Eye (tissue), 1 donor: ENCODE measurements around the gene DGCR6L.
A peak's percentile ranks its signal among the peaks of the same experiment; 100 is the strongest.
"Not testable (repeated sequence)": the region's sequence is repeated elsewhere in the genome, so short reads cannot be mapped to it uniquely, and the experiment has no call there.

ENCODE experiments used
- DNase-seq: peaks from one replicate; pipeline ENCODE4 v3.0.0-alpha.2; 2015

The DGCR6L gene

DNA sequence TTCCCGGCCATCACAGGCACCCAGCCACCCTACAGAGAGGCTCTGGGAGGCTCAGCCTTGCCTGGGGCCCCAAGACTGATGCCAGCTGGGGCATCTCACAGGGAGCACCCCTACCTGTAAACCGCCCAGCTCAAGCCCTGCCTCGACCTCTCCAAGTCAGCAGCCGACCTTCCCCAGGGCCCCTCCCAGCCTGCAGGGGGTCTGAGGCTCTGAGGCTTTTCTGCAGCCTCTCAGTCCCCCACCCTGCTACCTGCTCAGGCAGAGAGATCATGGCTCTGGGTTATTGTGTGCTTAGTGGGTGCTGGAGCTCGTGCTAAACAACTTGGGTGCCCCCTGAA, 28.6 kb downstream of the DGCR6L start:
- no peak for DNase-seq

DNA sequence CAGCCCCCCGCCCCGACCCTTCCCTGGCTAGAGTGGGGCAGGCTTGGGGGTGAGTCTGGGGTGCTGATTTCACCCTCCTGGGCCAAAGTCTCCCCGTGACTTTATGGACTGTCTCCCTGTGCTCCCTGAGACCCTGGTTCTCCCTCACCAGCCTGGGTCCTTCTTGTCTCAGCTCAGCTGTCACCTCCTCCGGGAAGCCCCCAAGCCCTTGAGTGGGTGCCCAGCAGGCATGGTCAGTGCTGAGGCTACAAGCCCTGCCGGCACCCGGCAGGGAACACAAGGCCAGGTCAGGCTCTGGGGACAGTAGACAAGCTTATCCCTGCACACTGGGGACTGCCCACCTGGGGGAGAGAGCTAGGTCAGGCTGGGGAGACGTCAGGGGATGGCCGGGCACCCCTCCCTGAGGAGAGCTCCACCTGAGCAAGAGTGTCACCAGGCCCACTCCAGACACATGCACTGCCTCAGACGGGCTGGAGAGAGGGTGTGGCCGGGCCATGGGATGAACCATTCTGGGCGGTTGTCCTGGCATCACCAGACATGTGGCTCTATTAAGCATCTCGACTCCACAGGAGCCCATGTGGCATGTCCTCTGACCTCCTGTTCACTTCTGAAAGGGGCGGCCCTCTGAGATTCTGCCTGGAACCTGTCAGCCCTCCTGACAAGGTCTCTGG, 29.1 kb downstream of the DGCR6L start:
- no peak for DNase-seq

DNA sequence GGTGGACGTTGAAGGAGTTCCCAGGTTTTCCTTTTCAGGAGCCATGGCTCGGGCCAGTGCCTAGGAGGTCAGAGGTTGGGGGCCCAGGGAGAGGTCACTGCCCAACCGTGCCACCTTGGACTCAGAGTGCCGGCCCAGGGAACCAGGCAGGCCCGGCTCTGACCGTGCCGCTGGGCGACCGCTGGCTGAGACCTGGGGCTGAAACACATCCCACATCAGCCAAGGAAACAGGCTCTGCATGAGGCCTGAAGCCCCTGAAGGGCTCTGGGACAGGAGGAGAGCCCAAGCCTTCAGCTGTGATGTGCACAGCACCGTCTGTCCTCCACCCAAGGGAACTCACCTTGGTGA, 29.8 kb downstream of the DGCR6L start:
- no peak for DNase-seq

DNA sequence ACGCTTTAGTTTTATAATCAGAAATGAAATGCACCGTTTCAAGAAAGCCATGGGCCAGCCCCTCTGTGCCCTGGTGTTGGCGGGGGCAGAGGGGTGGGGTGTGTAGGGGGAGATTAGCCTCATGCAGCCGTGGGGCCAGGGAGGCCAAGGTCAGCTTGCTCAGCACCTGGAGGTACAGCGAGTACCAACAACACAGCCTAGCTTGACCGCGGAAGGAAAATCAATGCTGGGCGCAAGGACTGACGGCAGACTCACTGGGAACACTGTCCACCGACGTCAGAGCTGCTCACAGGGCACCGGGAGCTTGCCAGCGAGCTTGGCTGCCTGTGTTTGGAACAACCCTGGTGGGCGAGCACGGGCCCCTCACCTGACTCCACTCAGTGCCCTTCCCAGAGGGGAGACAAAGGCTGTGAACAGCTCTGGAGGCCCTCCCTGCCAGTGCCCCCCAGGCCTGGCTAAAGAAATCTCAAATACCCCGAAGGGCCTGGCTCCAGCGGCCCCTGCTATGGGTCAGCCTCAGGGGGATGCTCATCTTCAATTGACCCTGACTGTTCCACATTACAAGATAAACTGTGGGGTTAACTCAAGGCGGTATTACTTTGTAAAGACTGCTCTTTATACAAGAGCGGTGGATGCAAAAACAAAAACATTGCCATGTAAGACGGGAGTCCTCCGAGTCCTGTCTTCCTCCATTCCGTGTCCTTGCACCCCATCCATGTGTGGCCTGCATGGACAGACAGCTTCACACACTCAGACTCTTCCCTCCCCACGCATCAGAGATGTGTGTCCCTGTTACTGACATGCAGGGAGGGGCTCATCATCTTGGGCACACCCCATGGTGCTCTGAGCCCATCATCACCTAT, 30.4 kb downstream of the DGCR6L start:
- not testable (repeated sequence) for DNase-seq

DNA sequence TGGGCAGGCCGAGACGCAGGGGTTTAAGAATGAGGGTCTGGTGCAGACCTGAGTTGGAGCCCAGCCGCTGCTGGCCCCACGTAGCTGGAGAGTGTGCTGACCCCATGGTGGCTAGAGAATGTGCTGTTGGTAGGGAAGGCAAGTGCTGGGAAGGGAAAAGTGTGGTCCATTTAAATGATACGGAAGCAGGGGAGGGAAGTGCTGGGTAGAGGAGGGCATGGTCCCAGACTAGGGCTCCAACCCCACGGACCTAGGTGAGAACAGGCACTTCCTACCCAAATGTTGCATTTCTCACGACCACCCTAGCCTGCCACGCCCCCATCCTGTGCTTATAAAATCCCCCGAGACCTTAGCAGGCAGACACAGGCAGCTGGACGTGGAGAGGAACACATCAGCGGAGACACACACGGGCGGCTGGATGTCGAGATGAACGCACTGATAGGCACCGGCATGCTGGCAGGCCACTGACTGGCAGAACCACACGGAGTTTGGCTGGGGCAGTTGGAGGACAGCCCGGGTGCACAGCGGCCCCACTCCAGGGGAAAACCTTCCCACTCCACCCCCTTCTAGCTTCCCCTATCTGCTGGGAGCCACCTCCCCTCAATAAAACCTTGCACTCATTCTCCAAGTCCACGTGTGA, 33.0 kb downstream of the DGCR6L start:
- not testable (repeated sequence) for DNase-seq

DNA sequence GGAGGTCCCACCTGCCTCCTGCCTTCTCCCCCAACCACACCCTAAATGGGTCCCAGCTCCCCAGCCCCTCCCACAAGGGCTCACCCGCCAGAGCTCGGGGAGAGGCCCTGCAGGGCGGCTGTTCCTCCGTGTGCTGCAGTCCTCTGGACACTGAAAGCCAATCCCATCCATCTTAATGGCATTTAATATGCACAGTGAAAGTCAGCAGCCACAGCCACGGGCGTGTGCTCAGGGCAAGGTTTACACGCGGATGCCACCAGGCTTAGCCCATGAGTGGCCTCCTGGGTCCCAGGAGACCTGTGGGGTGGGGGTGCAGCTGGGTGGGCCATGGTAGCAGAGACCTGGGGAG, 33.6 kb downstream of the DGCR6L start:
- DNase-seq, result not testable (repeated sequence)

DNA sequence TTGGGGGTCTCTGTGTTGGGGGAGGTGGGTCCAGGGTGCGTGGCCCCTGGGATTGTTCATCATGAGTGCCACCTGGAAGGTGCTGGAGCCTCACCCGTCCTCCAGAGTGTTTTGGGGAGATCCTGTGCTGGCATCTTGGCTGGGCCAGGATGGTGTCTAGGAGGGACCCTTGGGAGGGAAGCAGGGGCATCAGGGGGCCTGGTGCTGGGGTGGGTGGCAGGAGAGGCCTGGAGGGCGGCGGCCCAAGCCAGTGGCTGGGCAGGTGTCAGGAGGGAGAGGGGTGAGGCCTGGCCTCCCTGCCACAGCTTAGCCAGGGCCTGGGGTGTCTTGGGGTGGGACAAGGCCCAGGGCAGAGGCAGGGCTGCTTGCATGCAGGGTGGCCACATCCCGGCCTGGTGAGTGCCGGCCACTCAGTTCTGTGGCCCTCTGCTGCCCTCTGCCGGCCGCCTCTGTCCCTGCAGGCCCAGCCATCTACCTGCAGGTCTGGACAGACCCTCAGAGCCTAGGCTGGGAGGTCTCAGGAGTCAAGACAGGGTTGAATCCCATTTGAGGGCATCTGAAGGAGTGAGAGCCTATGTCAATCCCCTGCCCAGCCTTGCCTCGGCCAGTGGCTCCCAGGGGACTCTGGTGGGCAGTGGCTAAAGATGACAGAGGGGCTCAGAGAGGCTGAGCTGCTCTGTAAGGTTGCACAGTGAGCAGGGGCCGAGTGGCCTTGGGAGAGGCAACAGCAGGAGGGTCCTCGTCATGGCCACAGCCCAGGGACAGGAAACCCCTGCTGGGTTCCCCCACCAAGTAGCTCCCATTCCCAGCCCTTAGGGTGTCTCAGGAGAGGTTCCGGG, 34.2 kb downstream of the DGCR6L start:
- peak; percentile 89 for DNase-seq

DNA sequence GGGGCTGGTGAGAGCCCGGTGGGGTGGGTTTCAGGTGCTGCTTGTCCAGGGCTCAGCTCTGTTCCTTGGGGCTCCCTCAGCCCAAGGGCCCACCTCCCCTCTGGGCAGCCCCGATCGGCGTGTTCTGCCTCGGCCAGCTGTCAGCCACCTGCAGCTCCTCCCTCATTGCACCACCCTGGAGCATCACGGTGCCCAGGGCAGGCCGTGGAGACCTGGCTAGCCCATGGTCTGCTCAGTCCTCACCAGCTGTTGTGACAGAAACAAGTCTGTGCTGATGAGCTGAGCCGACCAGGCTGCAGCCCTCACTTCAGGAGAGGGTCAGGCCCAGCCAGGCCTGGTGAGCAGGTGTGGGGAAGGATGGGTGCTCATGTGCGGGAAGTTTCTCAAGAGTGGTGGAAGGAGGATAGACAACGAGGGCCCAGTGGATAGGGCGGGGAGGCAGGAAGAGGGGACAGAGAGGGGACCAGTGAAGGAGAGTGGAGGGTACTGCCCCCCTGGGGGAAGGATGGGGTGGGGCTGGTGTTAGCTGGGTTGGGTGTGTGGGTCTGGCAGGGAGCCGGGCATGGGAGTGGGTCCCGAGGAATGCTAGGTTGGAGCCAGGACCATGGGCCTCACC, 35.3 kb downstream of the DGCR6L start:
- no peak for DNase-seq

DNA sequence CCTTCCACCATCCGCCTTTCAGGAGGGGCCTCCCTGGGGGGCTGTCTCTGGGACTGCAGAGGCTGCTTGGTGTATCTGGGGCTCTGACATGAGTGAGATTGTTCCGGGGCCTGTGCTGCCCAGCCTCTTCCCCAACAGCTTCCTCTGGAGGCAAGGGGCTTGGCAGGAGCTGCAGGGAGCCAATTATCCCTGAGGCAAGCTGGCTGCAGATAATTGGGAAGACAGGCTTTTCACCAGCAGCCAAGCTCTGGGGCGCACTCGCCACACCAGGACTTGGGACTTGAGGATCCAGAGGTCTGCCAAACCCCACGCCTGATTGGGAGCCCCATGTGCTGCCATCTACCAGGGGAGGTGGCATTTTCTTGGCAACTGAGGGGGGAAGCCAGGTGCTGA, 36.2 kb downstream of the DGCR6L start:
- peak; percentile 78 for DNase-seq

DNA sequence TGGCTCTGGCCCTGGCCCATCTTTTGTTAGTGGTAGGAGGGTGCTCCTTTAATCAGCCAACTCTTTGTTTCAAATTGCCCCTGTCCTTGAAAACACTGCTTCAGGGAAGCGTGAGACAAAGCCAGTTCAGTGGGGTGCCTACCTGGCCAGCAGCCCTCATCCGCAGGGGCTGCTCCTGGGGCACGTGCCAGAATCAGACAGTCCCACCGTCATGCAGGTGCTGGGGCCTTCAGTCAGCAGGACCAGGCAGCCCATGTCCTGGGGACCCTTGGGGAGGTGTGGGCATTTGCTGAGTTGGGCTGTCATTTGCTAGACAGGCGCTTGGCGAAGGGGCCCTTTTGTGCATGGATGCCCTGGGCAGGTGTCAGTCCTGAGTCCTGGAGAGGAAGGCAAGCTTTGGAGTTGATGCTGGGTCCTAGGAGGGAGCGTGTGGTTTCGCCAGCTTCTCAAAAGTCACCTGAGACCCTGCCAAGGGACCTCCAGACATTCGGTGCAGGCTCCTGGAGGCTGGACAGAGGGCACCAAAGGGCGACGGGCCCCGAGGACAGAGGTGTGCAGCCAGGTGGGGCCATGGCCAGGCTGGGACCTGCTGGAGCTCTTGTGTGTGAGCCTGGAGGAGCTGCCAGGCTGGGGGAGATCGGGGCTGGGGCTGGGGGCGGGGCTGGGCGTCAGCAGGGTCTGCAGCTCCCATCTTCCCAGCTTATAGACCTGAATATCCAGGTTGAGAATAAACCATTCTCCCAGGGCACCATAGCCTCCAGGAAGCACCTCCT, 36.8 kb downstream of the DGCR6L start:
- no peak for DNase-seq

DNA sequence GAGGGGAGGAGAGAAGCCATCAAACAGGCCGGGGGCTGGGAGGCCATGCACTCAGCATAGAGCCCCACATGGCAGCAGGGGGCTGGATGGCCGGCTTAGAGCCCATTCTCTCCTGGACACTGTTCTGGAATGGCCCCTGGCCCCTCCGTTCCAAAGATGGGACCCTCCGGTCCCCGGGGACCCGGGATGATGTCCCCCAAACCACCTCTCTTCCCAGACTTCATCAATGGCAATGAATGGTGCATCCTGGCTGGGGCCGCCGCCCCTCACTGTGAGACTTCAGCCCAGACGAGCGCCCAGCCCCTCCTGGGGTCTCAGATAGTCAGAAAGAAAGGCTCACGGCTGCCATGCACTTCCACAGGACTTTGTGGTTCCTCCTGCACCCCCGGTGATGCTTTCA, 38.0 kb downstream of the DGCR6L start:
- no peak for DNase-seq

DNA sequence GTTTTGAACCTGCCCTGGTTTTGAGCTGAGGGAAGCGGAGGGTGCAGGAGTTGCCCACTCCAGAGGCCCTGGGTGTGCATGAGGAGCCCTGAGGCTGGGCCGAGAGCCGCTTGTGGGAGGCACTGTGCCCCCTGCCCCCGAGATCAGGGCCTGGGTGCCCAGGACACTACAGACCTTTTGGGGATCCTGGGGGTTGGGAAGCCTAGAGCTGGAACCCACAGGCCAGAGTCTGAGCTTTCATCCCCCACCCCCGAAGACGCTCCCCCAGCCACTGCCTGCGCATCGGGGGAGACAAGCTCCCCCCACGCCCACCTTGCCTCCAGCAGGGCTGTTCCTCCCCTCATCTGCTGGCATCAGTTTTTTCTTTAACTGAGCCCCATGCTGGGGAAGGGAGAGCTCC, 38.4 kb downstream of the DGCR6L start:
- DNase-seq, result not testable (repeated sequence)

DNA sequence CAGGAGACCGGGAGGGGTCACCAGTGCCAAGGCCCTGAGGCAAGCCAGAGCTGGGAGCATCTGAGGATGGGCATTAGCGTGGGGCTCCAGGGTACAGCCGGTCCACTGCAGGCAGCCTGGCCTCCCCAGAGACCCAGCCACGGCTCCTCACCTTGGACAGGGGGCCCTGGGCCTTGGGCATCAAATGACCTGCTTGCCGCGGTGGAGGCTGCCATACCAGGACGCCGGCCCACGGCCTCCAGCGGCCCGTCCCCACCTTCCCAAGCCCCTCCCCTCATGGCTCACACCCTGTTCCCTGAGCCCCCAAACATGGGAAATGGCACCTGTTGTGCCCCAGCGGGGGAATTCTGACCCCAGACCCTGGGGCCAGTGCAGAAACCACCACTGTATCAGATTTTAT, 39.0 kb downstream of the DGCR6L start:
- DNase-seq, result no peak

DNA sequence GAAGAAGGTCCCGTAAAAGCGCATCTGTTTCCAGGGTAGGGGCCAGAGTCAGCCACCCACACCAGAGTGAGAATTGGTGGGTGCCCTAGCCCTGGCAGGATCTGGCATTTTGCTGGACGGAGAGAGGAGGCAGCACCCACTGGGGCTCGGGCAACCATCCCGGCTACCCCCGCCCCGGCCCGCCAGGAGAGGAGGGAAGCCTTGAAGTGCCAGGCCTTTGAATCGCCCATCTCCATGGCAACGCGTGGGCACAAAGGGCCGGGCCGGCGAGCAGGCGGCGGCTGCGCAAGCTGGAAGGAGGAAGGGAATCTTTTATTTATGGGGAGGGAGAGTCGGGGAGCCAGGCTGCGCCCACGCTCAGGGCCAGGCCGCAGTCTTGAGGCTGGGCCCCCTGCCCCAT, 39.7 kb downstream of the DGCR6L start:
- DNase-seq, result not testable (repeated sequence)

DNA sequence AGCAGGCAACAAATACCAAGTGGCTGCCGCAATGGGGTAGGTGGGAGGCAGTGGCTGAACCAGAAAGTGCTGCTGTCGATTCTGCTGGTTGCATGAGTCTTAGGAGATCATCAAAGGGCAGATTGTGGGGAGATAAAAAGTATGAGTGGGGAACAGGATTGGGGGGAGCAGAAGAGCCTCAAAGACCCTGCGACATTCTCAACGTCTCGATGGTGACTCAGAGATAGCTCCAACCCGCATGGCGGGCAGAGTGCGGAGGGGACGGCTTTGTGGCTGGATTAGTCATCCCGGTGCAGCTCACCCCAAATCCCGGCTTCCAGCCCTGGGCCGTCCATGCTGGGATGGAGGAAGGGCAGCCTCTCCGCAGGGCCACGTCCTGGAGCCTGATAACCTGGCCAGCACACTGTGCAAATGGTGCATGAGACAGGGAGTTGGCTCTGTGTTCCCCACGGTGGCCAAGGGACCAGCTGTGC, 40.2 kb downstream of the DGCR6L start:
- no peak for DNase-seq

DNA sequence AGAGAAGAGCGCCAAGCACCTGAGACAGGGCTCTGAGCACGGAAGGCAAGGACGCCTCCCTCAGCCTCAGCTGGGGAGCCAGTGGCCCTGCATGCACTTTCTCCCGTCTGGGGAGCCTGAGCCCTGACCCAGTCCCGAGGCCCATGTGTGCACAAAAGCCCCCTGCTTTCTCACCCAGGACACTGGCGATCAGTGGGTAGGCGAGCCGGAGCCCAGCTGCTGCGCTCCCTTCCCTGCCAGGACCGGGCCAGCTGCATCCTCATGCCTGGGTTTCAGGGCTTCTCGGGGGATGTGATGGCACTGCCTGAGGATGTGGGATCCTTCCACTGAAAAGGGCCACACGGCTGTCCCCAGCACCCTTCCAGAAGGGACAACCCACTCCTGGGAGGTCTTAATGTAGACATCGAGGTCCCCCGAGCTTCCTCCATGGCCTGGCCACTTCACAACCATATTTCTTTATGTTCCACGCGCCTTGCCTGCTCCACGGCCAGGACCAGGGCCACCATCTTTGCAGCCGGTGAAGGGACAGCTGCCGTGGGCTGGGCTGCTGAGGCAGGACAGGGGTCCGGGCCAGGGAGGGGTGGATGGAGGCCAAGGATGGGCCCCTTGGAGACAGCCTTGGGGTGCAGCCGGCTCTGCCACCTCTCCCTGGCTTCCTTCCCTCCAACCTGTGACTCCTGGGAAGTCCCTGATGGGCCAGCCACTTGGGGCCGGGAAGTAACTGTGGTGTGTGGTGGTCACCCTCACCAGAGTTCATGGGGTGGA, 41.0 kb downstream of the DGCR6L start:
- DNase-seq, result not testable (repeated sequence)

DNA sequence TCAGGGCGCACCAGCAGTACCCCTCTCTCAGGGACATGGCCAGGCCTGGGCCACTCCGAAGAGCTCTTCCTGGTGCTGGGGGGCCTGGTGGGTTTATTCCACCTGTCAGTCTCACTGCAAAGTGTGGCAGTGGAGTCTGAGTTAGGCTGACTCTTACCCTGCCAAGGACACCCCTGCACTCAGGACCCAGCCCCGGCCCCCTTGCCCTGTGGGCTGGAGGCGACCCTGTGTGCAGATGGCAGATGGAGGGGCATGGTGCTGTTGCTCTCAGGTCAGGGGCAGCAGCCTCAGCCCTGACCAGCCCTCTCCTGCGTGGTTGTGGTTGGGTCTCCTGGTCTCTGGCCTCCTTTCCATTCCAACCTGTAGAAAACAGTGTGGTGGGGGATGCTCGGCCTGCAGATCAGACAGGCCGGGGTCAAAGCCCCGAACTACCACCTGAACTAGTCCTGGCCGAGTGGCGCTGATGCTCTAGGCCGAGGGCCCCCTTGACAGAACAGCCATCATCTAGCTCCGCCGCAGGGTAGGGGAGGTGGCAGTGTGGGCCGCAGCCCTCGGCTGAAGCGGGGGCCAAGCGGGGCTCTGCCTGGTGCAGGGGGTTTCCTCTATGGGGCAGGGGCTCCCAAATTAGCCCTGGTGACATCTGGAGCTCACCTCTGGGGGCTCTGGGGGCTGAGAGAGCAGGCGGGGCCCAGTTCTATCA, 41.8 kb downstream of the DGCR6L start:
- not testable (repeated sequence) for DNase-seq

DNA sequence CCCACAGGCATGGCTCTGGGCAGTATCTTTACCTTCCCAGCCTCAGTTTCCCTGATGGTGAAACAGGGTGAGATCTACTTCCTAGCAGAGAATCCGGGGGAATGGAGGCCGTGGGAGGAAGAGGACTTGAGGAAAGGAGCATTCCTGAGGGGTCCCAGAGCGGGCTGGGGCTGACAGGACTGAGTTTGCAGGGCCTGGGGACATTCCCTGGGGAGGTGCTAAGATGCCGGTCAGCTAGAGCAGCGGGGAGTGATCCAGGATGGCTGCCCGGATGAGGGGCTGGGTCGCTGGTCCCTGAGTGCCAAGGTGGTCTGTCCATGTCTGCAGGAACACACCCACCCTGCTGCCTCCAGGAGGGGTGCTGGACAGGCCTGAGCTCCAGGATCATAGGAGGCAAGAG, 43.4 kb downstream of the DGCR6L start:
- no peak for DNase-seq

DNA sequence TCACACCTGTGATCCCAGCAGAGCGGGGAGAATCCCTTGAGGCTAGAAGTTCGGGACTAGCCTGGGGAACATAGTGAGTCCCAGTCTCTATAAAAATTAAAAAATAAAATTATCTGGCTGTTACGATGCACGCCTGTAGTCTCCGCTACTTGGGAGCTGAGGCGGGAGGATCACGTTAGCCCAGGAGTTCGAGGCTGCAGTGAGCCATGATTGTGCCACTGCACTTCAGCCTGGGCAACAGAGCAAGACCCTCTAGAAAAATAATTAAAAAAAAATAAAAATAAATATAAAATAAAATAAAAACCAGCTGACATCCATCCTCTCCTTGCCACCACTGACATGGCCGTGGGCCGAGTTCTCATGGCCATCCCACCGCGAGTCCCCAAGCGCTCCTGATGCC, 44.0 kb downstream of the DGCR6L start:
- no peak for DNase-seq

DNA sequence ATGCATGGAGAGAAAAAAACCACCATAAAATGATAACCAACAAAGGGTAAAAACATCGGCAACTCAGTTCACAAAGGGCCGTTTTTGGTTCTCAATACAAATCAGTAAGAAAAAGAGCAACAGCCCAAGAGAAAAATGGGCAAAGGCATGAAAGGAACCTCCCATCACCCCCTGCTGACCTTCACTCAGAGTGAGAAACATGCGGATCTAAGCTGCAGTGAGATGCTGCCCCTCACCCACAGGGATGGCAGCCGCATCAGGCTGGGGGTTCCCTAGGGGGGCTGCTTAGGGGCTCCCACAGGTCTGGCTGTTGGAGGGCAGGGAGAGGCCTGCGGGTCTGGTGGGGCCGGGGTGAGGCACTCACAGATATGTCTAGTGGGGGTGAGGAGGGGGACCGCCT, 44.5 kb downstream of the DGCR6L start:
- not testable (repeated sequence) for DNase-seq
